GM12892 (cell line): Measurements from ENCODE around the gene DYNLL1.

Experiments
- DNase-seq: peaks from one replicate; pipeline ENCODE4 v3.0.0; 2011; ENCODE audit not compliant: insufficient read length
- FAIRE-seq: peaks from 2 replicates; lab custom pipeline; 2011; peaks lifted over from hg19 to GRCh38; lab: Jason Lieb, UNC
- POLR2A ChIP-seq: IDR thresholded peaks from 2 replicates; pipeline ENCODE4 v1.6.1; 2011; ENCODE audit warnings: low read depth, low read length, control low read depth
- POLR2AphosphoS5 ChIP-seq: IDR thresholded peaks from 2 replicates; pipeline ENCODE4 v1.6.1; 2011; ENCODE audit warnings: low read depth, low read length, control low read depth
- TAF1 ChIP-seq: IDR thresholded peaks from 2 replicates; pipeline ENCODE4 v1.6.1; 2011; ENCODE audit warnings: low read depth, mild to moderate bottlenecking, control low read depth, low read length, borderline replicate concordance

DYNLL1 gene

GRCh38 chr12:120466560-120467315 is 29.2 kb upstream of the DYNLL1 start:
- no peak for DNase-seq
- TF ChIP-seq POLR2A = no peak
- TF ChIP-seq TAF1 = no peak
- no peak for TF ChIP-seq POLR2AphosphoS5
- no peak for FAIRE-seq

- FAIRE-seq (no peak), DNase-seq (no peak)
- TF ChIP-seq POLR2AphosphoS5 (no peak), POLR2A (no peak), TAF1 (no peak)
These were observed 28.5 kb upstream of the DYNLL1 start for GRCh38 chr12:120467439-120467838.

DNA sequence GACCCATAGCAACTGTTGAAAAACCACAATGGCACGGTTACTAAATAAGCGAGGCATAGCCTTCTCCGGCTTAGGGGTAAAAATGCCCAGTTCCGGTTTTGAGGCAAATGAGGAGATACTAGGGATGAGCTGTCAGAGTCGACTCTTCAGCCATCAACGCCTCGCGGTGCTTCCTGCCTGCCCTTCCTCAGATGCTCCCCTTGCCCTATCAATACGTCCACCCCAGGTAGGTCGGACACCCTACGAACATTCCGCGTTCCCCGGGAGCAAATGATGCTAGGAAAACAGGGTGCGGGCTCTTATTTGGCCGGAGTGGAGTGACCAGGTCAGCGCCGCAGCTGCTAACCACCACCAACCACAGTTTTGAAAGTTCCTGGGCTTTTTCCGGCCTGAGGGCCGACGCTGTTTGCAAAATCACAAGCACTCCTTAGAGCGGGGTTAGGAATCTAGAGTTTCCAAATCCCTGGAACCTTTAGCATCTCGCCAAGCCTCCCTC is 27.5 kb upstream of the DYNLL1 start:
- DNase-seq (no peak), FAIRE-seq (no peak)
- TF ChIP-seq POLR2A = no peak
- TF ChIP-seq POLR2AphosphoS5 = no peak

GRCh38 chr12:120468821-120469449 is 27.0 kb upstream of the DYNLL1 start:
- TF ChIP-seq POLR2AphosphoS5 (no peak), TAF1 (no peak), POLR2A (no peak)
- FAIRE-seq (no peak), DNase-seq (no peak)

DNA sequence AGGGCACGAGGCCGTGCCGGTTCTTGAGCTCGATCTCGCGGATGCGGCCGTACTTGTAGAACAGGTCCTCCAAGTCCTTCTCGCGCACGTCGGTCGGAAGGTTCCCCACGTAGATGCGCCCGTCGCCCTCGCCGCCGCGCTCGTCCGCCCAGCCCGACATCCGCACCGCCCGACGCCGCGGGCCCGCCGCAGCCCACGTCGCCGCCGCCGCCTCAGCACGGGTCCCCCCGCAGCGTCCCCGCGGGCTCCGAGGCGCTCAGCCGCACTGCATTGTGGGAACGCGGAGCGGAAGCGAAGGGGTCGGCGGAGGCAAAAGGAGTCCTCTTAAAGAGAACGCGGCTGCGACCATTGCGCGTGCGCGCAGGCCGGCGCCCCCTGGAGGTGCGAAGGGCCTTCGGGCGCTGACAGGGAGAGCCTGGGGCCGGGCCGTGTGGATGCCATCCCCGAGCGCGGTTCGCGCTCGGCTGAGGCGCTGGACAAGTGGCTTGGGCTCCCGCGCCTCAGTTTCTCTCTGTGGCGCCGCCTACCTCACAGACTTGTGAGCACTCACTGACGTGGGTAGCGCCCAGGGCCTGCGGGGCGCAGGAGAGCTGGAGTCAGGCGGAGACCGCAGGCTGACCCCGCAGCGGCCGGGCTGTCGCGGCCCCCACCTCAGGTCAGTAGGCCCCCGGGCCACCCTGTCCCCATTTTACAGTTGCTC is 26.3 kb upstream of the DYNLL1 start, which contains the start of gene SRSF9:
SRSF9 (minus strand) TSS at position 299 of the 700 bp plus-strand sequence; CDS start at position 160, 139 bp downstream.
- peak; percentile 98 for DNase-seq
- FAIRE-seq = peak; percentile 94
- TF ChIP-seq TAF1 (peak; percentile 71; the same call in 1 of the 2 replicates), POLR2A (peak; percentile 91), POLR2AphosphoS5 (no peak; the same call in 1 of the 2 replicates)

DNA sequence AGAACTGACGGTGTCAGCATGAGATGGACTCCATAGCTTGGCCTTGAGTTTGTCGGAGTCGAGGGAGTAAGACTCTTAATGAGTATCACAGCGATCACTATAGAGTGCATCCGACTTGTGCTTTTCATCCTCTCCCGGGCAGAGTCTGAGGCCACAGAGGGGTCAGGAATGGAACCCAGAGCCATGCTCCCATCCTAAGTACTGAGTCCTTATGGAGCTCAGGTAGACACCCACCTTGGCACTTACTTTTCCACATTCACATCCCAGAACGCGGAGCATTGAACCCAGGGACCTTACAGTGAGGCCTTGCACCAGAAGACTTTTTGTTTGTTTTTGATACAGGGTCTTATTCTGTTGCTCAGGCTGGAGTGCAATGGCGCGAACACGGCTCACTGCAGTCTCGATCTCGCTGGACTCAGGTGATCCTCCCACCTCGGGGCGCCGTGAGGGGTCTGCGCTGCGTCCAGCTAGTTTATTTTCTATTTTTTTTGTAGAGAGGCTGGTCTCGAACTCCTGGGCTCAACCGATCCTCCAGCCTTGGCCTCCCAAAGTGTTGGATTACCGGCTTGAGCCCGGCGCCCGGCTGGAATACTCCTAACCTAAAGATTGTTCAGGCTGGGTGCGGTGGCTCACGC is 25.6 kb upstream of the DYNLL1 start:
- FAIRE-seq (peak; percentile 24), DNase-seq (no peak)
- TF ChIP-seq POLR2A (no peak), TAF1 (no peak), POLR2AphosphoS5 (no peak)

DNA sequence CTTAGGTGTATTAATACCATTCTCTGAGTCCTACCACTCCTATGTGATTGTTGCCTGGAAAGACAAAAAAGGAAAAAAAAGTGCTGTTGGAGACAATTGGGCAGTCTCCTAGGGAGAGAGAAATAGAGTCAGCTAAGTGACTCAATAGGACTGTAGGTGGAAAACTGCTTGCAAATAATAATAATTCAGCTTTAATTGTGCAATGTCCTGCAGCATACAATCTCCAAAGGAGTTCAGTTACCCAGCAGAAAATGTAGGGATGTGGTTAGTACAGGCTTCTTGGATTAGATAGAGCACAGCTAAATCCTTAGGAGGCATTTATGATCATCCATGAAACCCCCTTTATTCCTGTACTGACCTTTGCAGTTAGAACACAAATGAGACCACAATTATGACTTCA is 23.4 kb upstream of the DYNLL1 start:
- DNase-seq (no peak), FAIRE-seq (no peak)
- no peak for TF ChIP-seq POLR2AphosphoS5
- no peak for TF ChIP-seq TAF1
- TF ChIP-seq POLR2A = no peak

GRCh38 chr12:120473807-120474615 is 21.9 kb upstream of the DYNLL1 start:
- FAIRE-seq = no peak
- no peak for TF ChIP-seq TAF1
- TF ChIP-seq POLR2AphosphoS5 = no peak
- TF ChIP-seq POLR2A = no peak
- no peak for DNase-seq

GRCh38 chr12:120474616-120474960 is 21.3 kb upstream of the DYNLL1 start:
- FAIRE-seq = no peak
- no peak for DNase-seq
- TF ChIP-seq POLR2AphosphoS5 (no peak), POLR2A (no peak), TAF1 (no peak)

DNA sequence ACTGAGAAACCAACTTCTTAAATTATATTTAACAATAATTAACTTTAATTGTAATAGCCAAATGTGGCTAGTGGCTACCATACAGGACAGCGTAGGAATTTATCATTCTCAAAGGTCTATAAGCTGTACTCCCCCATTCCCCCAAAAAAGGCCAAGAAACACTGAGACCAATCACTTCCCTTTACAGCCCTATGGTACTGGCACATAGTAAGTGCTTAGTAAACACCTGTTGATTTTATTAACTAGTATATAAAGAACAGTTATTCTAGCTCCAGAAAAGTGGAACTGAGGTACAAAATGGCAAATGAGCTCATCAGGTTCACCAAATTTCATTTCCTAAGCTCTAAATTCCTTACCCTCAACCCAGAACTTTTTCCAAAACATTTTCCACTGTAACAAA is 20.3 kb upstream of the DYNLL1 start:
- no peak for TF ChIP-seq POLR2A
- no peak for TF ChIP-seq POLR2AphosphoS5
- TF ChIP-seq TAF1 = no peak
- FAIRE-seq = no peak
- DNase-seq = no peak
